Keratinocyte (primary cell): ENCODE results near the gene FMNL3.

Source experiments
- EZH2 ChIP-seq: IDR thresholded peaks from one replicate; pipeline ENCODE4 v1.6.1; 2012; ENCODE audit warnings: inconsistent platforms, mild to moderate bottlenecking, low read length, moderate library complexity
- TF ChIP-seq, protein P1 (sequence below), 3 experiments: IDR thresholded peaks in 1 of 3; conservative IDR thresholded peaks in 1 of 3; optimal IDR thresholded peaks in 1 of 3; 2 replicates in 2 of 3; 3 replicates in 1 of 3; pipeline versions ENCODE3 to v1.5.1; 2011; ENCODE audit warnings: low read length in 3 of 3, mild to moderate bottlenecking in 3 of 3, moderate library complexity in 2 of 3, control low read depth in 1 of 3, inconsistent platforms in 1 of 3; ENCODE audit not compliant: insufficient read depth in 2 of 3; ENCODE audit errors: extremely low read depth in 1 of 3

DNA sequence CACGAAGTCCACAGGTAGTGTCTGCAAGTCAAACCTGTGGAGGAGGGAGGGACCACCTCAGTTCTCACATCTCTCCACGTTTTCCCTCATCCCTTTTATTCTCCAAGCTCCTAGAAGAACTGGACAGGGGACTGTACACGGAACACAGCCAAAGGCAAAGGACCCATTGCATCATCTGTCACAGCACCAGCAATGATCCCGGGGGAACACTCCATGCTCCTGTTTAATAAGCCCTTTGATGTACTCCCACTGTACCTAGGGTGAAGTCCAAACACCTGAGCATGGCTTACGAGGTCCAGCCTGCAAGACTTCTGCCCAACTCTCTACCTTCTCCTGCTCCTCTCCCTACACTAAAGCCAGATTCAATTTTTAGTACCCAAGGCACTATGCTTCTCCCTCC is 57.3 kb downstream of the FMNL3 start:
- TF ChIP-seq EZH2: no peak
- TF ChIP-seq, protein P1, sequence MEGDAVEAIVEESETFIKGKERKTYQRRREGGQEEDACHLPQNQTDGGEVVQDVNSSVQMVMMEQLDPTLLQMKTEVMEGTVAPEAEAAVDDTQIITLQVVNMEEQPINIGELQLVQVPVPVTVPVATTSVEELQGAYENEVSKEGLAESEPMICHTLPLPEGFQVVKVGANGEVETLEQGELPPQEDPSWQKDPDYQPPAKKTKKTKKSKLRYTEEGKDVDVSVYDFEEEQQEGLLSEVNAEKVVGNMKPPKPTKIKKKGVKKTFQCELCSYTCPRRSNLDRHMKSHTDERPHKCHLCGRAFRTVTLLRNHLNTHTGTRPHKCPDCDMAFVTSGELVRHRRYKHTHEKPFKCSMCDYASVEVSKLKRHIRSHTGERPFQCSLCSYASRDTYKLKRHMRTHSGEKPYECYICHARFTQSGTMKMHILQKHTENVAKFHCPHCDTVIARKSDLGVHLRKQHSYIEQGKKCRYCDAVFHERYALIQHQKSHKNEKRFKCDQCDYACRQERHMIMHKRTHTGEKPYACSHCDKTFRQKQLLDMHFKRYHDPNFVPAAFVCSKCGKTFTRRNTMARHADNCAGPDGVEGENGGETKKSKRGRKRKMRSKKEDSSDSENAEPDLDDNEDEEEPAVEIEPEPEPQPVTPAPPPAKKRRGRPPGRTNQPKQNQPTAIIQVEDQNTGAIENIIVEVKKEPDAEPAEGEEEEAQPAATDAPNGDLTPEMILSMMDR (optimal IDR thresholded peaks at IDR 0.05 in 1 of 3, IDR thresholded peaks at IDR 0.05 in 1 of 3, conservative IDR thresholded peaks at IDR 0.05 in 1 of 3; ENCODE audit: extremely low read depth in 1 of 3, insufficient read depth in 2 of 3, low read length in 3 of 3): no peak
